H9 (cell line): ENCODE results near the gene OR2Z1. TPM values are rescaled to one million over a fixed set of nuclear protein-coding genes. Genes with fewer than 3 reads are reported as not detected.

Experiments used
- DNase-seq: peaks from one replicate; pipeline ENCODE4 v3.0.0-alpha.2; 2017
- H2AFZ ChIP-seq: one replicate; pipeline ENCODE4 v1.6.1; 2013; ENCODE audit warnings: mild to moderate bottlenecking, low read length, control low read depth, moderate library complexity
- H2AK5ac ChIP-seq: 2 replicates; pipeline ENCODE4 v1.6.1; 2013; ENCODE audit warnings: low read length, control low read depth, mixed read lengths; ENCODE audit not compliant: insufficient read length
- H2BK120ac ChIP-seq: one replicate; pipeline ENCODE4 v1.6.1; 2013; ENCODE audit warnings: low read depth, mild to moderate bottlenecking, low read length, control low read depth, inconsistent platforms; ENCODE audit not compliant: poor library complexity, severe bottlenecking
- H2BK12ac ChIP-seq: 2 replicates; pipeline ENCODE4 v1.6.1; 2013; ENCODE audit warnings: low read length, control low read depth, mixed read lengths, low read depth; ENCODE audit not compliant: insufficient read length
- H2BK15ac ChIP-seq: 2 replicates; pipeline ENCODE4 v1.6.1; 2013; ENCODE audit warnings: low read depth, low read length, control low read depth
- H2BK20ac ChIP-seq: one replicate; pipeline ENCODE4 v1.6.1; 2013; ENCODE audit warnings: low read depth, mild to moderate bottlenecking, low read length, control low read depth, inconsistent platforms; ENCODE audit not compliant: poor library complexity, severe bottlenecking
- H2BK5ac ChIP-seq: 2 replicates; pipeline ENCODE4 v1.6.1; 2013; ENCODE audit warnings: low read length, control low read depth, mixed read lengths; ENCODE audit not compliant: insufficient read length
- H3K14ac ChIP-seq: 2 replicates; pipeline ENCODE4 v1.6.1; 2013; ENCODE audit warnings: low read length, control low read depth; ENCODE audit not compliant: insufficient read depth
- H3K18ac ChIP-seq: 2 replicates; pipeline ENCODE4 v1.6.1; 2013; ENCODE audit warnings: low read depth, mild to moderate bottlenecking, mixed read lengths, low read length, control low read depth; ENCODE audit not compliant: insufficient read length
- H3K23ac ChIP-seq: 2 replicates; pipeline ENCODE4 v1.6.1; 2013; ENCODE audit warnings: low read length, control low read depth, mixed read lengths, low read depth; ENCODE audit not compliant: insufficient read length
- H3K23me2 ChIP-seq: 2 replicates; pipeline ENCODE4 v1.6.1; 2013; ENCODE audit warnings: low read depth, mild to moderate bottlenecking, mixed read lengths, low read length, control low read depth; ENCODE audit not compliant: insufficient read length, poor library complexity, severe bottlenecking
- H3K27ac ChIP-seq: 2 replicates; pipeline ENCODE4 v1.5.1; 2013; ENCODE audit warnings: low read length, control low read depth, mixed read lengths, low read depth; ENCODE audit not compliant: insufficient read length
- H3K27me3 ChIP-seq: 2 replicates; pipeline ENCODE4 v1.6.1; 2013; ENCODE audit warnings: low read length, control low read depth, inconsistent platforms; ENCODE audit not compliant: insufficient read depth
- H3K4ac ChIP-seq: 2 replicates; pipeline ENCODE4 v1.6.1; 2013; ENCODE audit warnings: low read depth, mild to moderate bottlenecking, control low read depth, inconsistent platforms, low read length, moderate library complexity
- H3K4me1 ChIP-seq: 2 replicates; pipeline ENCODE4 v1.6.1; 2013; ENCODE audit warnings: low read length, control low read depth, inconsistent platforms; ENCODE audit not compliant: insufficient read depth
- H3K4me2 ChIP-seq: 2 replicates; pipeline ENCODE4 v1.6.1; 2013; ENCODE audit warnings: low read length, control low read depth, mixed read lengths; ENCODE audit not compliant: insufficient read length, insufficient read depth
- H3K56ac ChIP-seq: 2 replicates; pipeline ENCODE4 v1.6.1; 2013; ENCODE audit warnings: low read depth, mild to moderate bottlenecking, mixed read lengths, low read length, control low read depth; ENCODE audit not compliant: insufficient read length
- H3K79me1 ChIP-seq: 2 replicates; pipeline ENCODE4 v1.6.1; 2013; ENCODE audit warnings: low read depth, mild to moderate bottlenecking, moderate library complexity, low read length, control low read depth, inconsistent platforms; ENCODE audit not compliant: insufficient read depth, poor library complexity, severe bottlenecking
- H3K79me2 ChIP-seq: 2 replicates; pipeline ENCODE4 v1.6.1; 2013; ENCODE audit warnings: low read length, control low read depth, inconsistent platforms; ENCODE audit not compliant: insufficient read depth
- H3K9ac ChIP-seq: 2 replicates; pipeline ENCODE4 v1.6.1; 2013; ENCODE audit warnings: low read length, control low read depth, mixed read lengths; ENCODE audit not compliant: insufficient read length; ENCODE audit errors: extremely low read depth
- H3K9me3 ChIP-seq: one replicate; pipeline ENCODE4 v1.6.1; 2013; ENCODE audit warnings: low read depth, low read length, inconsistent platforms; ENCODE audit not compliant: control insufficient read depth
- H3T11ph ChIP-seq: one replicate; pipeline ENCODE4 v1.6.1; 2013; ENCODE audit warnings: mild to moderate bottlenecking, low read length, control low read depth, inconsistent platforms
- H4K20me1 ChIP-seq: one replicate; pipeline ENCODE4 v1.6.1; 2013; ENCODE audit not compliant: control insufficient read depth, insufficient read length, insufficient read depth
- H4K5ac ChIP-seq: 2 replicates; pipeline ENCODE4 v1.6.1; 2013; ENCODE audit warnings: low read depth, mild to moderate bottlenecking, mixed read lengths, low read length, control low read depth; ENCODE audit not compliant: insufficient read length
- H4K8ac ChIP-seq: replicated peaks from 2 replicates; pipeline ENCODE4 v1.6.1; 2013; ENCODE audit warnings: low read length, control low read depth, mixed read lengths, low read depth; ENCODE audit not compliant: insufficient read length
- H4K91ac ChIP-seq: 2 replicates; pipeline ENCODE4 v1.6.1; 2013; ENCODE audit warnings: low read depth, mild to moderate bottlenecking, moderate library complexity, mixed read lengths, low read length, control low read depth; ENCODE audit not compliant: insufficient read length
- H3K27ac Mint-ChIP-seq, 3 experiments: 2 replicates in 2 of 3; 3 replicates in 1 of 3; pipeline ENCODE4 v1.8.0; 2020 to 2021; ENCODE audit warnings: mixed read lengths in 3 of 3, mild to moderate bottlenecking in 1 of 3, moderate library complexity in 1 of 3
- H3K27me3 Mint-ChIP-seq: 2 replicates; pipeline ENCODE4 v1.8.0; 2021; ENCODE audit warnings: low read depth, mild to moderate bottlenecking, moderate library complexity, mixed read lengths
- H3K36me3 Mint-ChIP-seq, 3 experiments: 2 replicates in 2 of 3; 3 replicates in 1 of 3; pipeline ENCODE4 v1.8.0; 2020 to 2021; ENCODE audit warnings: low read depth in 3 of 3, mixed read lengths in 3 of 3; ENCODE audit not compliant: insufficient read depth in 1 of 3
- H3K4me1 Mint-ChIP-seq, 2 experiments: 2 replicates each; pipeline ENCODE4 v1.8.0; 2020; ENCODE audit warnings: mixed read lengths in 2 of 2
- H3K4me3 Mint-ChIP-seq, 2 experiments: 2 replicates in 1 of 2; 3 replicates in 1 of 2; pipeline ENCODE4 v1.8.0; 2020 to 2021; ENCODE audit warnings: mild to moderate bottlenecking in 2 of 2, mixed read lengths in 2 of 2, moderate library complexity in 1 of 2
- H3K9me3 Mint-ChIP-seq, 2 experiments: 2 replicates in 1 of 2; 3 replicates in 1 of 2; pipeline ENCODE4 v1.8.0; 2020; ENCODE audit warnings: mild to moderate bottlenecking in 2 of 2, mixed read lengths in 2 of 2, moderate library complexity in 1 of 2
- CTCF ChIP-seq: fragments of 200-600 bp; sonication (generic); conservative IDR thresholded peaks from 3 replicates; pipeline ENCODE4 v1.8.0; 2021; ENCODE audit warnings: antibody characterized with exemption, mild to moderate bottlenecking
- WGBS: extraction: QIAGEN DNeasy Blood & Tissue Kit; methylation state at CpG from one replicate; pipeline ENCODE4 v1.1.7; 2013; ENCODE audit warnings: missing lambda C conversion rate, low lambda C conversion rate, mixed read lengths; ENCODE audit not compliant: insufficient read length; ENCODE audit errors: extremely low coverage; 5-methylcytosine and 5-hydroxymethylcytosine counted together
- total RNA-seq: library from RNA; stranded (reverse); gene quantifications from 2 replicates; pipeline ENCODE4 v1.2.1, GENCODE V29; 2021

OR2Z1 gene
- total RNA-seq, 1 experiment from 2014 or later, result not detected

- H3K79me2 ChIP-seq, result no peaks in the 10 kb centered on the region
- no peak overlapping the region for H3K27ac ChIP-seq
- H2AFZ ChIP-seq, result no peak overlapping the region
- H4K8ac ChIP-seq, result no peak overlapping the region
- peaks cover 6% of the 10 kb centered on the region for H3K27me3 Mint-ChIP-seq
- no peaks in the 10 kb centered on the region for H3K4me1 ChIP-seq
- H3K56ac ChIP-seq, result no peak overlapping the region
- no peak overlapping the region for H2BK15ac ChIP-seq
- no peaks in the 10 kb centered on the region for H3K4me1 Mint-ChIP-seq
- DNase-seq, result no peak
- H3K9ac ChIP-seq, result no peak overlapping the region
- no peak overlapping the region for H3K14ac ChIP-seq
- no peak overlapping the region for H3K4ac ChIP-seq
- peaks cover 0 to 24% (median 4%) of the 10 kb centered on the region in 3 experiments; a peak in 5 of 7 replicates for H3K36me3 Mint-ChIP-seq
- peaks cover 86 to 94% of the 10 kb centered on the region in 2 experiments for H3K9me3 Mint-ChIP-seq
- TF ChIP-seq CTCF, result no peak
- H2AK5ac ChIP-seq, result no peak overlapping the region
- H3K23ac ChIP-seq, result no peak overlapping the region
- H3K4me2 ChIP-seq, result no peak overlapping the region
- no peak overlapping the region for H3K27ac Mint-ChIP-seq
- H4K91ac ChIP-seq, result no peak overlapping the region
- H2BK20ac ChIP-seq, result no peak overlapping the region
- no peaks in the 10 kb centered on the region for H3K79me1 ChIP-seq
- no peaks in the 10 kb centered on the region for H3K23me2 ChIP-seq
- H3K4me3 Mint-ChIP-seq, result no peak overlapping the region
- H3K27me3 ChIP-seq, result no peaks in the 10 kb centered on the region
- no CpG with 5 or more reads among the region's 3 CpGs for WGBS
- H4K20me1 ChIP-seq, result no peaks in the 10 kb centered on the region
- no peak overlapping the region for H4K5ac ChIP-seq
- H2BK5ac ChIP-seq, result no peak overlapping the region
- H3K18ac ChIP-seq, result no peak overlapping the region
- peaks cover 75% of the 10 kb centered on the region for H3K9me3 ChIP-seq
- no peak overlapping the region for H2BK120ac ChIP-seq
- no peak overlapping the region for H3T11ph ChIP-seq
- no peak overlapping the region for H2BK12ac ChIP-seq
These were observed 2.8 kb downstream of the OR2Z1 start for GRCh38 chr19:8724276-8724675.
